GM18499 (cell line): ENCODE data around the gene ASTN2.
"Not testable (repeated sequence)": the region's sequence is repeated elsewhere in the genome, so short reads cannot be mapped to it uniquely, and the experiment has no call there.

Experiments used
- ATAC-seq: cut with Tn5 transposase; IDR thresholded peaks from one replicate; pipeline ENCODE4 v1.9.1; 2021; ENCODE audit warnings: moderate number of reproducible peaks; ENCODE audit not compliant: insufficient read depth, unreplicated experiment

ASTN2 gene

DNA sequence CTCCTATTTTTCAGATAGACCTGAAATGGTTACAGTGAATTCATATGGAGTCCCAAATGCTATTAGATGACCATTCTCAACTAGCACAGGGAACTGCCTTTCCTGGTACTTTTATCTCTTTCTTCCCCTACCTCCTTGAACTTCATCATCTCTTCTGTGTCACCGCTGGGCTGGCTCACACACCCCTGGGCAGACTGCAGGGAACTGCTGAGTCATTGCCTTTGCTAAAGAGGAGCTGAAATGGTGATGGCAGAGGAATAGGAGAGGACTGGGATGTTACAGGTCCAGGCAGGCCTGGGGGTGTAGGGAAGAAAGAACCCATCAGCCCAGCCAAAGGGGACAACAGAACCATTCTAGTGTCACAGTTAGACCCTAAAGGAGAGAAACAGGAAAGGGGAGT, 322.3 kb downstream of the ASTN2 start:
- no peak for ATAC-seq

DNA sequence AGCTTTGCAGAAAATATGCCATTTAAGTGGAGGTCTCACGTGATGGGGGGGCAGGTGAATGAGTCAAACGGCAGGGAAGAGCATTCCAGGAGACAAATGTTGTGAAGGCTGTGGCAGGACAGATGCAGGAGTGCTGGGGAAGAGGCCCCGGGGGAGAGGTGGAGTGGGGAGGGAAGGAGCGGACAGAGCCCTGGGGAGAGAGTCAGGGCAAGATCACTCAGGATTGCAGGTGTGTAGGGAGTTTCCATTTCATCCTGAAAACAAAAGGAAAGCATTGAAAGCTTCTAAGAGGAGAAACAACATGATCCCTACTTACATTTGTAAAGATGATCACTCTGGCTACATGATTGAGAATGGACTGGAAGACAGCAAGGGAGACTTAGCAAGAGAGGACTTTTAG, 323.3 kb downstream of the ASTN2 start:
- ATAC-seq = no peak

DNA sequence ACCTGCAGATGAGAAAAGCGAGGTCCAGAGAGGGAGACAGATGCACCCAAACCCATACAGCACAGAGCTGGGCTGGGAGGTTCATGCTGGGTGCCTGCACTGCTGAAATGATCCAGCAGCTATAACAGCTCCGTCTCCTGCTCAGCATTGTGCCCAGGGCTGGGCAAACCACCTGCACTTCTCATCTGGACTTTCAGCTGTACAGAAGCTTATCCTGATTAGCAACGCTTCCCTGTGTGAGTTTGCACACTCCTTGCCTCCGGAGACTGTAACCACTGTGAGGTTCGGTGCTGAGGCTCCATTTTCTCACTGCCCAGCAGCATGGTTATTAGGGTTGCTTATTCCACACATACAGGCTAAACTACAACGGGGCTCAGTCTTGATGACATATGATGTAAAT, 326.1 kb downstream of the ASTN2 start:
- ATAC-seq = no peak

DNA sequence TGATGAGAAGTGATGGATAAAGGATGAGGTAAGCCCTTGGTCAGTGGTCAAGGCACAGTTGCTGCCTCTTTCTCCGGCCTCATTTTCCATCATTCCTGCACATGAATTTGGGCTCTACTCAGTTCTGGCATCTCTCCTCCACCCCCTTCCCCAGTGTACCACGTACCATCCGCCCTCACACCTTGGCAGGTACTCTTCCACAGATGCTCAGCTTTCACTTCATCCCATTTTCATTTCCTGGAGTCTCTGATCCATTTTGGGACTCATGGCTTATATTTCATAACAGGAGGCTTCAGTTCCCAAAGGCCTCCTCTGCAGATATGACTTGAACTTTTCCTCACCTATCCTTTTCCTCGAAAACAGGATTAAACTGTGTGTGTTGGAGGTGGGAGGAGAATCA, 326.7 kb downstream of the ASTN2 start:
- no peak for ATAC-seq

DNA sequence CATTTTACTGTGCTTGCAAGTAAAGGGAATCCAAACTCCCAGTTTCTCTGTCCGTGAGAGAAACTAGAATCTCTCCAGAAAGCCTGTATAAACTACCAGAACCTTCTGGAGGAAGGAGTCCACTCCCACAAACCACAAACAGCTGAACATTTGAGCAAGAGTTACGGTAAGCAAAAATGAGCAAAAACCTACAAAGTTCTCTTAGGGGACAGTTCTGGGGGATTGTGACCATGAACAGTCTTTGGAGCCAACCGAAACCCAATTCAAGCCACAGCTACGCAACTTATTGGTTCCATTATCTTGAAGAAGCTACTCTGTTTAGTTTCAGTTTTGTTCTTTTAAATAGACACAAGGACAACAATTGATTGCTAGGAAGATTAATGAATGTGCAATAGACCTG, 330.6 kb downstream of the ASTN2 start:
- ATAC-seq = no peak

DNA sequence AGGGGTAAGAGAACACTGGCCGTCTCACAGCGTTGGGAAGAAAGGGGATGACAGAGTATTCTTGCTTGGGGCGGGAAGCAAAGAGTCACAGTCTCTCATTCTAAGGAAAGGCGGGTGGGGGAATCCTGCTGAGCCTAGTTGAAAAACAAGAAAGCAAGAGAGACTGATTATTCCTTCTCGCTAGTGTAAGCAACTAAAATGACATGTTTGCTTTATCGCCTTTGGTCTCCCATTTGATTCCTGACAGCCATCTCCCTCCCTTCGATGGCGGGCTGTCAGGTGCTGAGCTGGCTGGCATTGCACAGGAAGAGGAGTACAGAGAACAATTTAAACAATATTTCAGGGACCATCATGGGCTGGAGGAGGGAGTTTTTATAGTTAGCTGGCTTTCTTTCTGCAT, 331.3 kb downstream of the ASTN2 start:
- ATAC-seq = no peak

DNA sequence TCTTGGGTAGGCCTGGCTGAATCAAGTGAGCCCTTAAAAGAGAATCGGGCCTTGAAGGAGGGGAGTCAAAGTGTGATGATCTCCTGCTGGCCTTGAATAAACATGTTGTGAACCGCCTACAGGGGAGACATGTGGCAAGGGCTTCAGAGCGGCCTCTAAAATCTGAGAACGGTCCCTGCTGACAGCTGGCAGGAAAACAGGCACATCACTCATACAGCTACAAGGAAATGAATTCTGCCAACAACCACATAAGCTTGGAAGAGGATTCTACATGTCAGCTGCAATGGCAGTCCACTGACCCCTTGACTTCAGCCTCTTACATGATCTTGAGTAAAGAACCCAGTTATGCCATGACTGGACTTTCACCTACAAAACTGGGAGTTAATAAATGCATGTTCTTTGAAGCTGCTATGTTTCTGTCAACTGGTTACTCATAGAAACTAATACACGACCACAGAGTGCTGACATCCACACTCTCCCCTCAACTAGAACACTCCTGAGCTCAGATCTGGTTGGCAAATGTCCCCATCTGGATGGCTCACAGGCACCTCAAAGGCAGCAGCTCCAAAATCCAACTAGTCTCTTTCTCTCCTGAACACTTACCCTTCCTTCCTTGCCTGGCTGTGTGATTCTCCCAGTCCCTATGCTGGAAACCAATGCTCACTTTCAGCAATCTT, 333.1 kb downstream of the ASTN2 start:
- ATAC-seq = no peak

DNA sequence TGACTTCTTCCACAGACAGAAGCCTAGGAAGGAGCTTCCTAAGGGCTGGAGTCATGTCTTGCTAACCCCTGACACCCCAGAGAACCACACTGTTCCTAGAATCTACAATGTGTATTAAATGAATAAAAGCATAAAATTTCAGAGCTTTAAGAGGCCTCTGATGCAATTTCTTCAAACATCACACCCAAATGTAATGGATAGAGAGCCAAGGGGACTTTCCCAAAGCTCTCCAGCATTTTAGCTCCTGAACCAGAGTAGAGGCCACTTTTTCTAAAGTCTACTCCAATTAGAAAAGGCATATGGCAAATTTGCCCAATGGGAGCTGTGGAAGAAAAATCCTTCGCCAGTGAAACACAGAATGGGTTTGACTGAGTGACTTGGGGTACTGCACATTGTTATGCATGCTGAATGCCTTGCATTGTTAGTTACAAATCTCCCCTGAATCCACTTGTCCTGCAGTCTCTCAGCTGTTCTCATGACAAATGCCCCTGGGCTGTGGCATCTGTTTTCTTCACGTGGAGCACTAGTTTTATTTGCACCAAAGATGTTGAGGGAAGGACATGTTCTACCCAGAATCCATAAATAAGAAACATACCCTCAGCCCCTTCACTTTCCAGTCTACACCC, 334.0 kb downstream of the ASTN2 start:
- no peak for ATAC-seq

DNA sequence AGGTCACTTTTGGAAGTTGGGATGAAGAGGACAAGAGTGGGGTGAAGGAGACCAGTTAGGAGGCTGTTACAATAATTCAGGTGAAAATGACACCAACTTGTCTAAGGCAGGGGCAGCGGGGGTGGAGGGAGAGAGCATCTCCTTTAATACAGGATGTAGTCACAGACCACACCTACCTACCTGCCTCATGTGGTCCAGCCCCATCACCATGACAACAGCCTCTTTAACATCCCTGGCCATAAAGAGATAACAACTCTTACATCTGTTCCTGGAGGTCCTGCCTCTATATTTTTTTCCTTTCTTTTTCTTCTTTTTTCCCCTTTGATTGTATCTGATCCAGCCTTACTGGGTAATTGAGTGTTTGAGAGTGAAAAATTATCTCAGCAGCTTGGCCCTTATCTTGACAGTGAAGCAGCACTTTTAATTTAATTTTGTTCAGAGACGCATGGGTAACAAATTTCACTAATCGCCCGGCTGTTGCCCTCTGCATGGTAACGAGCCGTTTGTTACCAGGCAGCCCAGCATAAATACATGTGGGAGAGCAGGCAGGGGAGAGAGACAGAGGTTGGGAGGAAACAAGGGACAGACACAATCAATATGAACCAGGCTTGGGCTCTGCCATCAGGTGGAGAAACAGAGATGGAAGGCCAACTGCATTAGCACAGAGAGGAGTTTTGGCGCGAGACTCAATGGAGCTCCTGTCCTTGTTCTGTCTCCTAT, 338.1 kb downstream of the ASTN2 start:
- ATAC-seq = no peak

DNA sequence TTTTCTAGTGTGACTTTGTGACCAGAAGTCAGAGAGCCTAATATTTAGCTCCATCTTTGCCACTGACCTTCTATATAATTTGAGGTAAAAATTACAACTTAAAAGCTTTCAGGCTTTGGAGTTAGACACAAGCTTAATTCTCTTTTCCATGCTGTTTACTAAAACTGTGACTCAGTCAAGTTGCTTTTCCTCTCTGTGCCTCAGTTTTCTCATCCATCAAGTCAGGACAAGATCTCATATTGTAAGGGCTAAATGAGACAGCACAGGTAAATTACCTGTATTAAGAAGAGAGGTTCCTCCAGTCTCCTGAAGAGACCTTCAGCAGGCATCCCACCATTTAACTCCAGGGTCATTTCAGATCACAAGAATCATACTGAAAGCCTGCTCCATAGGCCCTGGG, 339.2 kb downstream of the ASTN2 start:
- no peak for ATAC-seq

DNA sequence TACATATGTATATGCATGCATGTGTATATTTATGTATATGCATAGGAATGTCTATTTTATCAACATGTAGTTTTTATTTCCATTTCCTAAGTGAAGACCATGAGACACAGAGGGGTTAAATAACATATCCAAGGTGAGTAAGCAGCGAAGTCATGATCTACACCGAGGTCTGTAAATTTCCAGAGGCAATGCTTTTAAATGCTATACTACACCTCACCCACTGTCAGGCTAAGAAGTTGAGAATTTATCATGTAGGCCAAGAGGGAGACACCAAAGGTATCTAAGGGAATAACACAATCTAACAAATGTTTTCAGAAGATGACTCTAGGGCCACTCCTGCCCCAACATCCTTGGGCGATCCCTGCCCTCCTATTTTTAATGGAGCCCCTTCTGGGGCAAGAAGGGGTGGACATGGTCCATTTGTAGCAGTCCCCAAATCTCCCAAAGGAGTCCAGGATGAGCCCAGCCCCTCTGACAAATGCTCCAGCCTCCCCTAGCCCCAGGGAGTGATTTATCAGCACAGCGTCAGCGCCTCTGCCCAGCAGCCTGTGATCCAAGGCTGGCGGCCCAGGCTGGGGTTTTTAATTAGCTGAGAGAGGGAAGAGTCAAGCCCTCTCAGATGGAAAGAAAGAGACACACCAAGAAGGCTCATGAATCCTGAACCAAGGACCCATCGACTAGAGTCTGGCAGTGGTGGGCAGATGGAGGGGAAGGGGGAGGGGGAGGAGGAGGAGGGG, 339.9 kb downstream of the ASTN2 start:
- ATAC-seq = no peak

DNA sequence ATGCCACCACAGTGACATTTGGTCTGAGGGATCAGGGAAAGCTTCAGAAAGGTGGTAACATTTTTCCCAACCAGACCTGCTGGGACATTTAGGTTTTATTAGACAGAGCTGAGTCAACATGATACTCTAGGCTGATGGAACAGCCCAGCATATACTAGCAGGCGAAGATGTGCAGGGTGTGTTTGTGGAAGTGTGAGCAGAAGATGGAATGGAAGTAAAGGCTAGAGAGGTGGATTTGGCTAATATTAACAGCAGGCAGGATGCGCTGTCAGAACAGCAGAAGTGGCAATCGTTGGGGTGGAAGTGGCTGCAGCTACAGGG, 340.6 kb downstream of the ASTN2 start:
- ATAC-seq = no peak

DNA sequence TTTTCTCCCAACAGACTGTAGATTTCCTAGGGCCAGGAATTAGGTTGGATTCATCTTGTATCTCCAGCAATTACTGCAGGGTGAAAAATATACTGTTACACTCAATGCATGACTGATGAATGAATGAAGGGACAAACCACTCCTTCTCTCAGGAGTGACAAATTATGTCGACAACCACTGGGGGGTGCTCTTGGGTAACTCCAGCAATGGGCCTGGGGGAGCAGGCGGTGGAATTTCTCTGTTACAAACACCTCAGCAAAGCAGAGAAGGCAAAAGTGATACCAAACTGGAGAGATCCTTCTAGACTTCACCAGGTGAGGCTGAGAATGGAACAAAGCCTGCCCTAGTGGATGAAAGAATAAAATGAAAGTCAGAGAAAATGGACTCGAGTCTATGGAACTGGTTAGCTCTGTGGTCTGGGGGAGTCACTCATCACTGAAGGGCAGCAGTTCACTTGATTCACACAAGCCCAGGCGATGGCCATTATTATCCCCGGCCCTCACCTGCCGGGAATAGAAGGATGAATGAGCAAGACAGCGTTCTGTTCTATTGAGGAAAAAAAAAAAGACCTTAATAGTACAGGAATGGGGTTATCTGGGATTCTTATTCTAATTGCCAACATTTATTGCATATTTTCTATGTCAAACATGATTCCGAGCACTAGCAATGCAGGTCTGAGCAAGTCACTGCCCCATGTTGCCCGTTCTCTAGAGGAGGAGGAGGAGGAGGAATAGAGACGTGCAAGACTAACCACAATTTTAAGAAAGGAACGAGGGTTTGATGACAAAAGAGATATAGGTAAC, 341.1 kb downstream of the ASTN2 start:
- no peak for ATAC-seq

DNA sequence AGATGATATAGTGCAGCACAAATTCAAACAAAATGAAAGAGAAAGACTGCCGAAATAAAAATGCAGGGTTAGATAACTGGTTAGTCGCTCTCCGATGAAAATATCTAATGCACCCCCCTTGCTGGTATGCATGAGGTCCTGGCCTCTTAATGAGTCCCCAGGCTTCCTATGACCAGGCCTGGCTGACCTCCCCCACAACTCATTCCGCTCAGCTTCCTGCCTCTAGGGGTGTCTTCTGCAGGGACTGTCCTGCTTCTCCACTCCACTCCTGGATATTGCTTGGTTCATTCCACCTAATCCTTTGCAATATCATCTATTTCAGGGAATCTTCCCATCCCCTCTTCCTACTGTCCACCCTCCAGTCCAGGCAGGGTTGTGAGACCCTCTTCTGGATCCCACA, 341.8 kb downstream of the ASTN2 start:
- ATAC-seq = no peak

DNA sequence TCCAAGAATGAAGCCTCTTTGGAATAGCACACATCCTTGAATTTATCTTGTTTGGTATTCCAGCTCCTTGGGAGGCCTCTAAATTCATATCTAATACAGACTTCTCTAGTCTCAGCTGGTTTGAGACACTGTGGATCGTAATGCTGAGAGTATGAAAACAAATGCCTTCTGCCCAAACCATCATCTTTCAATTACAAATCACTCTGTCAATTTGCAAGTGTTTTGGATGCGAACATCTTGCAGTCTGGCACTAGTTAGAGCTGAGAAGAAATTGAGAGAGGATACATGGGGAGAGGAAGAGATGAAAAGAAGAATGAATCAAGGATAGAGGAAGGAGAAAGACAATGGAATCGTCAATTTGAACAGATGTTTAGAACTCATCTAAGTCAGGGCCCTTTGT, 342.6 kb downstream of the ASTN2 start:
- ATAC-seq = no peak

DNA sequence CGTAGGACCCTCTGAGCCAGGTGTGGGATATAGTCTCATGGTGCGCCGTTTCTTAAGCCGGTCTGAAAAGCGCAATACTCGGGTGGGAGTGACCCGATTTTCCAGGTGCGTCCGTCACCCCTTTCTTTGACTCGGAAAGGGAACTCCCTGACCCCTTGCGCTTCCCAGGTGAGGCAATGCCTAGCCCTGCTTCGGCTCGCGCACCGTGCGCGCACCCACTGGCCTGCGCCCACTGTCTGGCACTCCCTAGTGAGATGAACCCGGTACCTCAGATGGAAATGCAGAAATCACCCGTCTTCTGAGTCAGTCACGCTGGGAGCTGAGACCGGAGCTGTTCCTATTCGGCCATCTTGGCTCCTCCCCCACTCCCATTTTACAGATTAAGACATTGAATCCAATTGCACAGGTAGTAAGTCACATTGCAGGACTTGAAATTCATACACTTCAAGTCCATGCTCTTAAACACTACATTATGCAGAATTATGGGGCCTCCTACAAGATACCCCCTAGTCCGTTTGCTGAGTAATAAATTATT, 343.1 kb downstream of the ASTN2 start:
- ATAC-seq = not testable (repeated sequence)

DNA sequence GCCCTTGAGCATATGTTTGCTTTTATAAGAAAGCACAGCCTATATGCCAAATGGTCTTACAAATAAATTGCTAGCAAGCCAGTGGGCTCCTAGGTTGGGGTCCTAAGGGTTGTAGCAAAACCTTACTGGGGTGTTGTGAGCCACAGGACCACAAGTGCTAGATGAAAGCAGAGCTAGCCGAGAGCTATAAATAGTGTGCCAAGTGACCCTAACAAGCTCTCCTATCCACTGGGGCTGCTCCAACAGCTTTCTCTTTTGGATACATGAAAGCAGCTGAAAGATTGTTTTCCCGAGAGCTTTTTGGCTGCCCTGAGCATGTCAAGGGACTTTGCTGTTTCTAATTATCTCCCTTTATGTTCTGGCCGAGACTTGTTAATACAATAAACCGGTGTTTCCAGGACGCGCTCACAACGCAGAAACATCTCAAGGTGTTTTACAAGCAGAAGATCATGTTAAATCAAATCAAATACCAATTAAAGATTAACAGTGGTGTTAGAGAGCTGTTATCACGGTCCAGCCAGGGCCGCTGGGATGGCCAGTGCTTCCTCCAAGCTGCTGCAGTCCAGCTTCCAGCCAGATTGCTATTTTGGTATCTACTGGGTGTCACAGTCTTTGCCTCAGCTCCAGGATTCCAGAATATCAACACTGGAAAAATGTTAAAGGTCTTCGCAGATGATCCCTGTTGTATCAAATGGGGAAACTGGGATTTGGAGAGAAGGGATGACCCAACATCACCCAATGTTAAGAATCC, 351.0 kb downstream of the ASTN2 start:
- no peak for ATAC-seq

DNA sequence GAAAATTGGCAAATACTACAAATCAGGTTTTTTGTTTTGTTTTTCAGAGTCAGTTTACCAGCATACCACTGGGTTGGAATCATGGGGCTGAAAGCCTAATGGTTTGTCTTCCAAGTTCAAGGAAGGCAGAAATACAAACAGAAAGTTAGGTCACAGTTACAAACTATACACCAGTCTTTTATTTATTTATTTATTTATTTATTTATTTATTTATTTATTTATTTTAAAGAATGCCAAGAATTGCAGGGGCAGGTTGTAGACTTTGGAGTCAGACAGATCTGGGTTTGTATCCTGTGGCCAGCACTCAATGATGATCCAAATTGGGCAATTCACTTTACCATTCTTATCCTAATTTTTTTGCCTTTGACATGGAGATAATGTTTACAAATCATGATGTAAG, 353.9 kb downstream of the ASTN2 start:
- no peak for ATAC-seq

DNA sequence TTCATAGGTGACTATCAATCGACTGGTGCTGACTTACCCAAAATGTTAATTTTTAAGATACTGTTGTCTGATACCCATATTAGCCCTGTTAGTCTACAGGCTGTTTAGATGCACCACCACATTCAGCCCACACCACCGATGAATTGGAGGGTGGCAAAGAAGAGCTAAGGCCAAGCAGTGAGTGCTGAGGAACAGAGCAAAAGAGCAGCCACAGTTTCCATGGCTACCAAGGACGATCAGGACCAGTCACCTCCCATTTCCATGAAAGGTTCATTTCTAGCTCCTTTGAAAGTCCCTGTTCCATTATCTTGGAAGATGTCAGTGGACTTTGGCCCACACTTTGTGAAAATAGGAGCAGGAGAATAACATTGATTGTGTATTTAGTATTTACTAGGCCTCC, 364.9 kb downstream of the ASTN2 start:
- ATAC-seq = no peak
